Liver (tissue), 9 donors: Measurements from ENCODE around the gene LAMC3. TPM values are rescaled to one million over a fixed set of nuclear protein-coding genes. Genes with fewer than 3 reads are reported as not detected.
A peak's percentile ranks its signal among the peaks of the same experiment; 100 is the strongest.

Source experiments
- DNase-seq: peaks from one replicate; pipeline ENCODE4 v3.0.0-alpha.2; 2017; ENCODE audit warnings: low spot score
- H3K27ac ChIP-seq, 2 donors: one replicate each; pipeline ENCODE4 v1.7.0; 2013; ENCODE audit warnings: inconsistent platforms in 2 of 2, low read length in 2 of 2, control low read depth in 1 of 2, low read depth in 1 of 2, mild to moderate bottlenecking in 1 of 2
- H3K27me3 ChIP-seq, 4 donors: one replicate each; pipeline versions ENCODE4 v1.6.1 to v1.7.0; 2013; ENCODE audit warnings: low read length in 3 of 4, inconsistent platforms in 1 of 4, mild to moderate bottlenecking in 1 of 4, moderate library complexity in 1 of 4; ENCODE audit not compliant: control insufficient read depth in 4 of 4, insufficient read depth in 4 of 4
- H3K36me3 ChIP-seq, 4 donors: one replicate each; pipeline versions ENCODE4 v1.6.1 to v1.7.0; 2013; ENCODE audit warnings: low read length in 3 of 4, mild to moderate bottlenecking in 3 of 4, low read depth in 1 of 4, moderate library complexity in 1 of 4; ENCODE audit not compliant: control insufficient read depth in 4 of 4, insufficient read depth in 3 of 4
- H3K4me1 ChIP-seq, 4 donors: one replicate each; pipeline versions ENCODE4 v1.6.1 to v1.7.0; 2013; ENCODE audit warnings: low read length in 3 of 4, mild to moderate bottlenecking in 3 of 4, moderate library complexity in 1 of 4; ENCODE audit not compliant: control insufficient read depth in 4 of 4, insufficient read depth in 4 of 4
- H3K4me3 ChIP-seq, 3 donors: one replicate each; pipeline versions ENCODE4 v1.6.1 to v1.7.0; 2013; ENCODE audit warnings: low read length in 3 of 3, control low read depth in 1 of 3, low read depth in 1 of 3, mild to moderate bottlenecking in 1 of 3
- H3K9ac ChIP-seq, 2 donors: one replicate each; pipeline ENCODE4 v1.7.0; 2013; ENCODE audit warnings: low read length in 2 of 2, mild to moderate bottlenecking in 2 of 2, moderate library complexity in 2 of 2, control low read depth in 1 of 2, low read depth in 1 of 2
- H3K9me3 ChIP-seq, 4 donors: one replicate each; pipeline versions ENCODE4 v1.6.1 to v1.7.0; 2013; ENCODE audit warnings: low read length in 3 of 4; ENCODE audit not compliant: control insufficient read depth in 4 of 4
- EGR1 ChIP-seq, 2 donors: IDR thresholded peaks; 2 replicates each; pipeline ENCODE4 v1.6.1; 2016 to 2018; ENCODE audit warnings: antibody characterized with exemption in 2 of 2, low read depth in 2 of 2
- GABPA ChIP-seq, 2 donors: IDR thresholded peaks in 1 of 2; conservative IDR thresholded peaks in 1 of 2; 2 replicates each; pipeline ENCODE4 v1.6.1; 2016; ENCODE audit warnings: antibody characterized with exemption in 2 of 2, mild to moderate bottlenecking in 1 of 2, moderate library complexity in 1 of 2
- HNF4A ChIP-seq, 2 donors: conservative IDR thresholded peaks; 2 replicates each; pipeline ENCODE4 v1.6.1; 2016; ENCODE audit warnings: antibody characterized with exemption in 2 of 2, mild to moderate bottlenecking in 2 of 2
- HNF4G ChIP-seq: IDR thresholded peaks from 2 replicates; pipeline ENCODE4 v1.6.1; 2016; ENCODE audit warnings: antibody characterized with exemption
- JUND ChIP-seq, 2 donors: IDR thresholded peaks; 2 replicates each; pipeline ENCODE4 v1.6.1; 2016; ENCODE audit warnings: antibody characterized with exemption in 2 of 2
- NR2F2 ChIP-seq: IDR thresholded peaks from 2 replicates; pipeline ENCODE4 v1.6.1; 2016; ENCODE audit warnings: antibody characterized with exemption
- RAD21 ChIP-seq, 2 donors: IDR thresholded peaks; 2 replicates each; pipeline ENCODE4 v1.6.1; 2016; ENCODE audit warnings: antibody characterized with exemption in 2 of 2, mild to moderate bottlenecking in 2 of 2
- RXRA ChIP-seq, 2 donors: IDR thresholded peaks; 2 replicates each; pipeline ENCODE4 v1.6.1; 2017 to 2018; ENCODE audit warnings: antibody characterized with exemption in 2 of 2, mild to moderate bottlenecking in 1 of 2
- ZBTB33 ChIP-seq: IDR thresholded peaks from 2 replicates; pipeline ENCODE4 v1.6.1; 2016; ENCODE audit warnings: antibody characterized with exemption
- WGBS: extraction: QIAGEN DNeasy Blood & Tissue Kit; methylation state at CpG from one replicate; pipeline ENCODE4 v1.1.7; 2013; 5-methylcytosine and 5-hydroxymethylcytosine counted together
- polyA plus RNA-seq, 2 donors: library from polyadenylated mRNA; stranded (reverse) in 1 of 2; unstranded in 1 of 2; fragments of 200-250 nt in 1 of 2; fragments of >200 nt in 1 of 2; fragmentation: Nextera tagmentation in 1 of 2; extraction: Ambion mirVana in 1 of 2; gene quantifications; one replicate each; pipeline versions ENCODE4 v1.2.1 to v1.2.3, GENCODE V29; 2013 to 2015
- total RNA-seq, 2 donors: library from RNA; depleted of rRNA; stranded (reverse); fragments of >200 nt; gene quantifications; one replicate each; pipeline ENCODE4 v1.2.3, GENCODE V29; 2014
- TF ChIP-seq, protein P1 (sequence below): IDR thresholded peaks from 2 replicates; pipeline ENCODE4 v1.6.1; 2016; ENCODE audit warnings: antibody characterized with exemption
- TF ChIP-seq, protein P2 (sequence below): fragments of 150-350 bp; IDR thresholded peaks from 2 replicates; pipeline ENCODE4 v1.5.1; 2017; ENCODE audit warnings: improper control_type of control experiment, low read depth, low read length; ENCODE audit not compliant: missing input control
- TF ChIP-seq, protein P3 (sequence below): IDR thresholded peaks from 2 replicates; pipeline ENCODE4 v1.6.1; 2016; ENCODE audit warnings: antibody characterized with exemption, mild to moderate bottlenecking
- donor health status: healthy.
- donor health status: healthy.
- donor health status: healthy.
- donor health status: healthy.
- donor health status: healthy.

Gene LAMC3
- total RNA-seq (1 to 10 TPM; 1.4 to 5.9 TPM), polyA plus RNA-seq (1 to 10 TPM; 2.5 to 3.2 TPM)

GRCh38 chr9:131008909-131009618, at the start of gene LAMC3:
LAMC3 (plus strand) TSS chr9:131009174; CDS start chr9:131009215, 41 bp downstream.
- Histone ChIP-seq H3K27ac (no peak within 1 kb of the TSS), H3K27me3 (peaks cover 0 to 16% (median 5%) of the 10 kb centered on the region in 4 donors), H3K4me1 (peaks cover 0 to 9% (median 5%) of the 10 kb centered on the region in 4 donors), H3K9me3 (peaks cover 0 to 3% (median 0%) of the 10 kb centered on the region in 4 donors), H3K9ac (no peak within 1 kb of the TSS), H3K4me3 (peak within 1 kb of the TSS in 1 of 3 donors; percentile 31), H3K36me3 (no peaks in the 10 kb centered on the region)
- WGBS: 10% methylated on average over 88 of the region's 88 CpGs
- DNase-seq: no peak
- TF ChIP-seq GABPA (IDR thresholded peaks at IDR 0.05 in 1 of 2, conservative IDR thresholded peaks at IDR 0.05 in 1 of 2) (no peak), RAD21 (IDR thresholded peaks at IDR 0.05) (peak in 1 of 2 donors; percentile 35), HNF4A (conservative IDR thresholded peaks at IDR 0.05) (no peak), NR2F2 (no peak), HNF4G (no peak), RXRA (IDR thresholded peaks at IDR 0.05) (no peak)
- TF ChIP-seq, protein P1, sequence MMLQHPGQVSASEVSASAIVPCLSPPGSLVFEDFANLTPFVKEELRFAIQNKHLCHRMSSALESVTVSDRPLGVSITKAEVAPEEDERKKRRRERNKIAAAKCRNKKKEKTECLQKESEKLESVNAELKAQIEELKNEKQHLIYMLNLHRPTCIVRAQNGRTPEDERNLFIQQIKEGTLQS: no peak
- TF ChIP-seq, protein P2, sequence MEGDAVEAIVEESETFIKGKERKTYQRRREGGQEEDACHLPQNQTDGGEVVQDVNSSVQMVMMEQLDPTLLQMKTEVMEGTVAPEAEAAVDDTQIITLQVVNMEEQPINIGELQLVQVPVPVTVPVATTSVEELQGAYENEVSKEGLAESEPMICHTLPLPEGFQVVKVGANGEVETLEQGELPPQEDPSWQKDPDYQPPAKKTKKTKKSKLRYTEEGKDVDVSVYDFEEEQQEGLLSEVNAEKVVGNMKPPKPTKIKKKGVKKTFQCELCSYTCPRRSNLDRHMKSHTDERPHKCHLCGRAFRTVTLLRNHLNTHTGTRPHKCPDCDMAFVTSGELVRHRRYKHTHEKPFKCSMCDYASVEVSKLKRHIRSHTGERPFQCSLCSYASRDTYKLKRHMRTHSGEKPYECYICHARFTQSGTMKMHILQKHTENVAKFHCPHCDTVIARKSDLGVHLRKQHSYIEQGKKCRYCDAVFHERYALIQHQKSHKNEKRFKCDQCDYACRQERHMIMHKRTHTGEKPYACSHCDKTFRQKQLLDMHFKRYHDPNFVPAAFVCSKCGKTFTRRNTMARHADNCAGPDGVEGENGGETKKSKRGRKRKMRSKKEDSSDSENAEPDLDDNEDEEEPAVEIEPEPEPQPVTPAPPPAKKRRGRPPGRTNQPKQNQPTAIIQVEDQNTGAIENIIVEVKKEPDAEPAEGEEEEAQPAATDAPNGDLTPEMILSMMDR: peak; percentile 21
- TF ChIP-seq, protein P3, sequence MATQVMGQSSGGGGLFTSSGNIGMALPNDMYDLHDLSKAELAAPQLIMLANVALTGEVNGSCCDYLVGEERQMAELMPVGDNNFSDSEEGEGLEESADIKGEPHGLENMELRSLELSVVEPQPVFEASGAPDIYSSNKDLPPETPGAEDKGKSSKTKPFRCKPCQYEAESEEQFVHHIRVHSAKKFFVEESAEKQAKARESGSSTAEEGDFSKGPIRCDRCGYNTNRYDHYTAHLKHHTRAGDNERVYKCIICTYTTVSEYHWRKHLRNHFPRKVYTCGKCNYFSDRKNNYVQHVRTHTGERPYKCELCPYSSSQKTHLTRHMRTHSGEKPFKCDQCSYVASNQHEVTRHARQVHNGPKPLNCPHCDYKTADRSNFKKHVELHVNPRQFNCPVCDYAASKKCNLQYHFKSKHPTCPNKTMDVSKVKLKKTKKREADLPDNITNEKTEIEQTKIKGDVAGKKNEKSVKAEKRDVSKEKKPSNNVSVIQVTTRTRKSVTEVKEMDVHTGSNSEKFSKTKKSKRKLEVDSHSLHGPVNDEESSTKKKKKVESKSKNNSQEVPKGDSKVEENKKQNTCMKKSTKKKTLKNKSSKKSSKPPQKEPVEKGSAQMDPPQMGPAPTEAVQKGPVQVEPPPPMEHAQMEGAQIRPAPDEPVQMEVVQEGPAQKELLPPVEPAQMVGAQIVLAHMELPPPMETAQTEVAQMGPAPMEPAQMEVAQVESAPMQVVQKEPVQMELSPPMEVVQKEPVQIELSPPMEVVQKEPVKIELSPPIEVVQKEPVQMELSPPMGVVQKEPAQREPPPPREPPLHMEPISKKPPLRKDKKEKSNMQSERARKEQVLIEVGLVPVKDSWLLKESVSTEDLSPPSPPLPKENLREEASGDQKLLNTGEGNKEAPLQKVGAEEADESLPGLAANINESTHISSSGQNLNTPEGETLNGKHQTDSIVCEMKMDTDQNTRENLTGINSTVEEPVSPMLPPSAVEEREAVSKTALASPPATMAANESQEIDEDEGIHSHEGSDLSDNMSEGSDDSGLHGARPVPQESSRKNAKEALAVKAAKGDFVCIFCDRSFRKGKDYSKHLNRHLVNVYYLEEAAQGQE: no peak

DNA sequence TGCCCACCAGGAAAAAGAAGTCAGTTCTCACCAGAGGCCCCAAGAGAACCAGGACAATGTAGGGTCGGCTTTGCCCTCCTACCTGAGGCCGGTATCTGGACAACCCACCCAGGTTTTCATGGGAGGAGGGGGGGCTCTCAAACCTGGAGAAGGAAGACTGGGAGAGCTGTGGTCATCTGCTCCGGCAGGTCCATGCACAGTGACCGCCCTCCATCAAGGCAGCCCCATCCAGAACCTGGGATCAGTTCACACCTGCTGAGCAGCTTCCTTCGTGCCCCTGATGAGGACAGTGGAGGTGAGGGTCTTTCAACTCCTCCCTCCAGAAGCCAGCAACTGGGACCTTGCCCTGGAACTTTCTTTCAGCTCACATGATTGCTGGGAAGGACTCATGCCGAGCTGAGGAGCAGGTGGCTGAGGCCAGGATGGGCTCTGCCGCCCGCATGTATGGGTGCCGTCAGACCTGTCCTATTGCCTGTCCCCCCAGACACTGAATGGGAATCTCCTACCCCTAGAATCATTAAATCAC, 49.1 kb upstream of the LAMC3 start:
- 89% methylated on average over 9 of the region's 9 CpGs for WGBS
- no peaks in the 10 kb centered on the region for H3K27me3 ChIP-seq

More for the DNA sequence above, 49.1 kb upstream of the LAMC3 start:
- no peaks in the 10 kb centered on the region for H3K36me3 ChIP-seq
- H3K27ac ChIP-seq: no peak overlapping the region
- TF ChIP-seq ZBTB33: no peak
- no peak for TF ChIP-seq JUND (IDR thresholded peaks at IDR 0.05)
- TF ChIP-seq HNF4A (conservative IDR thresholded peaks at IDR 0.05): no peak
- no peak for TF ChIP-seq HNF4G
- TF ChIP-seq, protein P1: no peak
- TF ChIP-seq NR2F2: no peak
- no peak for TF ChIP-seq EGR1 (IDR thresholded peaks at IDR 0.05; ENCODE audit: low read depth in 2 of 2)
- H3K9me3 ChIP-seq: no peaks in the 10 kb centered on the region
- H3K4me1 ChIP-seq: no peaks in the 10 kb centered on the region
- H3K9ac ChIP-seq: no peak overlapping the region
- DNase-seq: no peak
- H3K4me3 ChIP-seq: no peak overlapping the region
